Esophagus squamous epithelium (tissue), 5 donors: ENCODE measurements around the gene BCL2L1. TPM values are rescaled to one million over a fixed set of nuclear protein-coding genes. Genes with fewer than 3 reads are reported as not detected.
"Not testable (repeated sequence)": the region's sequence is repeated elsewhere in the genome, so short reads cannot be mapped to it uniquely, and the experiment has no call there.

Experiments
- DNase-seq: peaks from one replicate; lab custom pipeline; 2025; lab: John Stamatoyannopoulos, UW
- H3K27ac ChIP-seq, 4 donors: fragments of 200-600 bp; sonication (generic); one replicate each; pipeline ENCODE4 v1.5.1; 2016 to 2019; ENCODE audit warnings: mild to moderate bottlenecking in 1 of 4
- H3K27me3 ChIP-seq, 4 donors: fragments of 200-600 bp; sonication (generic); 1 replicate in 3 of 4; 2 replicates in 1 of 4; pipeline versions ENCODE4 v1.5.1 to v1.6.0; 2017 to 2021; ENCODE audit warnings: antibody characterized with exemption in 1 of 4
- H3K36me3 ChIP-seq, 3 donors: fragments of 200-600 bp; sonication (generic); one replicate each; pipeline ENCODE4 v1.5.1; 2016 to 2019
- H3K4me1 ChIP-seq, 3 donors: fragments of 200-600 bp; sonication (generic); one replicate each; pipeline ENCODE4 v1.5.1; 2017 to 2019
- H3K4me3 ChIP-seq, 4 donors: fragments of 200-600 bp; sonication (generic); 1 replicate in 3 of 4; 2 replicates in 1 of 4; pipeline ENCODE4 v1.5.1; 2016 to 2019; ENCODE audit warnings: mild to moderate bottlenecking in 2 of 4, moderate library complexity in 1 of 4
- H3K9me3 ChIP-seq, 3 donors: fragments of 200-600 bp; sonication (generic); one replicate each; pipeline ENCODE4 v1.5.1; 2016 to 2019
- CTCF ChIP-seq, 6 experiments: fragments of 450-650 bp in 4 of 6; fragments of 200-600 bp in 2 of 6; sonication (generic) in 2 of 6; IDR thresholded peaks; one replicate each; pipeline ENCODE4 v1.5.1; 2016 to 2019; ENCODE audit warnings: antibody characterized with exemption in 6 of 6, mild to moderate bottlenecking in 4 of 6, moderate library complexity in 4 of 6
- POLR2A ChIP-seq, 4 donors: fragments of 450-650 bp; IDR thresholded peaks; one replicate each; pipeline ENCODE4 v1.6.1; 2017; ENCODE audit warnings: antibody characterized with exemption in 4 of 4, mild to moderate bottlenecking in 4 of 4, moderate library complexity in 3 of 4
- WGBS, 2 donors: methylation state at CpG; one replicate each; pipeline ENCODE4 v1.1.5; 2018; 5-methylcytosine and 5-hydroxymethylcytosine counted together
- intact Hi-C: fragments of 100-400 bp; cut with DNase I; formaldehyde crosslinking; loops from one replicate; pipeline ENCODE4 v1.15.0; 2022
- total RNA-seq, 4 donors: library from RNA; depleted of rRNA; stranded (reverse); fragments of >200 nt; gene quantifications; one replicate each; pipeline ENCODE4 v1.1.0, GENCODE V29; 2016
- donor health status: DM: yes; HTN: yes; CAD: no.

The BCL2L1 gene
- total RNA-seq, 4 donors from 2014 or later, result 65.4 to 105 (median 90.1) TPM

GRCh38 chr20:31757254-31757653, 34.6 kb upstream of the BCL2L1 start:
- H3K4me1 ChIP-seq, result no peaks in the 10 kb centered on the region
- H3K9me3 ChIP-seq, result no peaks in the 10 kb centered on the region
- no peak for DNase-seq
- intact Hi-C loops, result no loop called here
- no peak overlapping the region for H3K4me3 ChIP-seq
- peaks cover 0 to 3% (median 0%) of the 10 kb centered on the region in 3 donors for H3K36me3 ChIP-seq
- no peak overlapping the region for H3K27ac ChIP-seq
- TF ChIP-seq POLR2A (IDR thresholded peaks at IDR 0.05) (no peak), CTCF (IDR thresholded peaks at IDR 0.05) (no peak)
- WGBS, 2 donors, result 94% methylated on average over 3 of the region's 3 CpGs
- no peaks in the 10 kb centered on the region for H3K27me3 ChIP-seq

DNA sequence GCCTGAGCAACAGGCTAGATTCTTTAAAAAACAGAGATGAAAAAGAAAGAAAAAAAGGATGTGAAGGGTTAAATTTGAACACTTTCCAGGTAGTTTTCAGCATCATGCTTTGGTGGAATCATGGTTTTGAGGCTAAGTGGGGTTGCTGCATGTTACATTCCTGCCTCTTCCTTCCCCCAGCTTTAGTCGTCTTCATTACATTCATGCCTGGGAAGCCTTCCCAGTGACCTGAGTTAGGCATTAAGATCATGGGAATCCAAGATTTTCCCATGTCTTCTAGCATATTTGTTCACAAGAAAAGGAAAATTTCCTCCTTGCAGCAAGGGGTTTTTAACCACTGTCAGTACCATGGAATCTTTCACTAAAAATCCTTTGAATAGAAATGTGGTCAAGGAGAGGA, 28.5 kb upstream of the BCL2L1 start:
- H3K36me3 ChIP-seq, result no peaks in the 10 kb centered on the region
- DNase-seq, result no peak
- H3K27me3 ChIP-seq, result no peaks in the 10 kb centered on the region
- H3K4me3 ChIP-seq, result no peak overlapping the region
- H3K4me1 ChIP-seq, result peaks cover 0 to 11% (median 0%) of the 10 kb centered on the region in 3 donors
- no peak overlapping the region for H3K27ac ChIP-seq
- 42 to 57% methylated on average over 1 of the region's 1 CpG for WGBS, 2 donors
- intact Hi-C loops, result no loop called here
- H3K9me3 ChIP-seq, result no peaks in the 10 kb centered on the region
- TF ChIP-seq CTCF (IDR thresholded peaks at IDR 0.05), result no peak
- no peak for TF ChIP-seq POLR2A (IDR thresholded peaks at IDR 0.05)

GRCh38 chr20:31749223-31749622, 26.6 kb upstream of the BCL2L1 start:
- Histone ChIP-seq H3K36me3 (no peaks in the 10 kb centered on the region), H3K27me3 (no peaks in the 10 kb centered on the region), H3K4me3 (no peak overlapping the region), H3K4me1 (peaks cover 0 to 16% (median 0%) of the 10 kb centered on the region in 3 donors), H3K27ac (no peak overlapping the region), H3K9me3 (no peaks in the 10 kb centered on the region)
- DNase-seq, result no peak
- 62 to 67% methylated on average over 8 of the region's 8 CpGs for WGBS, 2 donors
- intact Hi-C loops, result no loop called here
- TF ChIP-seq CTCF (IDR thresholded peaks at IDR 0.05) (no peak), POLR2A (IDR thresholded peaks at IDR 0.05) (no peak)

GRCh38 chr20:31747640-31748039, 25.0 kb upstream of the BCL2L1 start:
- H3K4me1 ChIP-seq, result peaks cover 0 to 16% (median 0%) of the 10 kb centered on the region in 3 donors
- no peak overlapping the region for H3K4me3 ChIP-seq
- TF ChIP-seq POLR2A (IDR thresholded peaks at IDR 0.05), result no peak
- TF ChIP-seq CTCF (IDR thresholded peaks at IDR 0.05), result no peak
- H3K27ac ChIP-seq, result no peak overlapping the region
- H3K36me3 ChIP-seq, result no peaks in the 10 kb centered on the region
- 53 to 56% methylated on average over 5 of the region's 5 CpGs for WGBS, 2 donors
- no peaks in the 10 kb centered on the region for H3K27me3 ChIP-seq
- H3K9me3 ChIP-seq, result no peaks in the 10 kb centered on the region
- DNase-seq, result no peak
- intact Hi-C loops, result no loop called here

DNA sequence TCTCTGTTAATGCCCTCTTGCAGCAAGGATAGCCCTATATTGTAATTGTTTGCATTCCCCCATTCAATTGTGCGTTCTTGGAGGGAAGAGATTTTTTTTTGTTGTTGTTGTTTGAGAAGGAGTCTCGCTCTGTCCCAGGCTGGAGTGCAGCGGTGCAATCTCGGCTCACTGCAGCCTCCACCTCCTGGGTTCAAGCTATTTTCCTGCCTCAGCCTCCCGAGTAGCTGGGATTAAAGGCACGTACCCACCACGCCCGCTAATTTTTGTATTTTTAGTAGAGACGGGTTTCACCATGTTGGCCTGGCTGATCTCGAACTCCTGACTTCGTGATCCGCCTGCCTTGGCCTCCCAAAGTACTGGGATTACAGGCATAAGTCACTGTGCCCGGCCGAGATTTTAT, 24.4 kb upstream of the BCL2L1 start:
- DNase-seq, H3K4me3 ChIP-seq, H3K9me3 ChIP-seq, H3K36me3 ChIP-seq, H3K27me3 ChIP-seq, H3K27ac ChIP-seq, intact Hi-C loops: not testable (repeated sequence)
- 80 to 89% methylated on average over 14 of the region's 14 CpGs for WGBS, 2 donors
- peaks cover 0 to 16% (median 0%) of the 10 kb centered on the region in 3 donors for H3K4me1 ChIP-seq
